GM12875 (cell line): ENCODE data around the gene RHBG.

Experiments used
- H3K4me3 ChIP-seq: one replicate; pipeline ENCODE4 v1.5.1; 2011; ENCODE audit warnings: low read depth, low read length, control low read depth
- CTCF ChIP-seq: IDR thresholded peaks from 2 replicates; pipeline ENCODE4 v1.5.1; 2011; ENCODE audit warnings: low read depth, mild to moderate bottlenecking, control low read depth, inconsistent platforms, low read length, moderate library complexity, borderline replicate concordance; ENCODE audit not compliant: insufficient read depth

Gene RHBG

GRCh38 chr1:156430303-156430702 lies 61.3 kb downstream of the RHBG start:
- no peak overlapping the region for H3K4me3 ChIP-seq

GRCh38 chr1:156430866-156431265 lies 61.9 kb downstream of the RHBG start:
- no peak overlapping the region for H3K4me3 ChIP-seq

More at GRCh38 chr1:156430303-156430702, 61.3 kb downstream of the RHBG start:
- no peak for TF ChIP-seq CTCF

GRCh38 chr1:156431366-156431765 lies 62.4 kb downstream of the RHBG start:
- TF ChIP-seq CTCF = no peak
- H3K4me3 ChIP-seq = no peak overlapping the region

More at GRCh38 chr1:156430866-156431265, 61.9 kb downstream of the RHBG start:
- no peak for TF ChIP-seq CTCF

- TF ChIP-seq CTCF = no peak
- H3K4me3 ChIP-seq = no peak overlapping the region
These were observed 63.0 kb downstream of the RHBG start for GRCh38 chr1:156431769-156432668.

DNA sequence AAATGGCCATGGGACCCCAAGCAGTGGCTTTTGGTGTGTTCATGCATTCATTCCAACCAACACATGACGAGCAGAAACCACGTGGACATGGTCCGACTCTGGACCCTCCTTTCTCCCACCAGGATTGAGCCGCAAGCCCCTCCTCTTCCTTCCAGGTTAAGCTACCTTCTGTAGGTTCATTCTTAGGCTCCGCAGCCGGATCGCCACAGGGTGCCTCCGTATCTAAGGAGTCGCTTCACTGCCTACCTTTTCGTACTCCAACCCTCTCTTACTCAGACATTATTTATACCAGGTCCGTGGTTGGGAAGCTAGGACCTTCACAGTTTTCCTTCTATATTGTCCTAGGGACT lies 63.6 kb downstream of the RHBG start:
- H3K4me3 ChIP-seq = no peak overlapping the region
- TF ChIP-seq CTCF = no peak

- no peak overlapping the region for H3K4me3 ChIP-seq
- no peak for TF ChIP-seq CTCF
These were observed 64.0 kb downstream of the RHBG start for GRCh38 chr1:156433032-156433431.

DNA sequence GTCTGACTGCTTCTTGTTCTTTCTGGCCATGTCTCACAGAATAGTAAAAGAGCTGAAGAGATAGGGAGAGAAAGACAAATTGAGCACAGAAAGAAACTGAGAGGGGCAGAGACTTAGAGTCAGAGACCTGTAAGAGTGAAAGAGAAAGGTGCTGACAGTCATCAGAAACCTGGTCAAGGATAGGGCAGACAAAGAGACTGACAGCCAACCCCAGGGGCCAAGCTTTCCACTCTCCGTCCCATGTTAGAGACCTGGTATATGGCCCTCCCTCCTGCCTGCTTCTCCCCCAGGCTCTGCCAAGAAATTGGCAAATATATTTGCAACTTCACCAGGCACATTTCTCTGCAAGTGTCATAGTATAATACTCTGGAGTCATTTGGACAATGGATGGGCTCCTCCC lies 64.6 kb downstream of the RHBG start:
- H3K4me3 ChIP-seq = no peak overlapping the region
- TF ChIP-seq CTCF = no peak
